ENCODE measurements around the gene TAAR2. TPM values are rescaled to one million over a fixed set of nuclear protein-coding genes. Genes with fewer than 3 reads are reported as not detected.

Gene TAAR2
- total and polyA plus RNA-seq, 4 donors: not detected

DNA sequence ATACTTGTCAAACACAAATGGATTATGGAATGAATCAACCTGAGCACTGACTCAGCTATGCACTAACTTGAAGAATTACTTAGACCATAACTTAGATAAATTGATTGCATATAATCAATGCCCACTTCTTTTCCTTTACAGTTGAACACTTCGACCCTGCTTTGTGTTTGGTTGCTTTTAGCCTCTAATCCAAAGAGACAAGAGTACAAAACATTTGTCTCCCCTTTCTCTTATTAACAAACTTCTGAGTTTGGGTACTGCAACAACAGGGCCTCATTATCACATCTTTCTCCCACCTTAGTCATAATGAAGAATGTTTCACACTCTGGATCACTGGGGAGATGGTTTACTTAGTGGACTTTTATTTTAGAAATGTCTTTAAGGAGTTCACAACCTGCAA is 56.5 kb downstream of the TAAR2 start:
- Histone ChIP-seq H3K9me3 (ENCODE audit: control insufficient read depth, insufficient read depth, low read length) (no peaks in the 10 kb centered on the region), H3K4me3 (ENCODE audit: low read depth, low read length) (no peak overlapping the region), H3K36me3 (ENCODE audit: control insufficient read depth, insufficient read depth, low read length) (no peaks in the 10 kb centered on the region), H3K27me3 (ENCODE audit: control insufficient read depth, insufficient read depth, low read length) (no peaks in the 10 kb centered on the region), H3K4me1 (ENCODE audit: control insufficient read depth, insufficient read depth, low read length) (no peaks in the 10 kb centered on the region), H3K27ac (ENCODE audit: low read depth, low read length) (no peak overlapping the region)
- no CpG with 5 or more reads among the region's 1 CpG for WGBS (ENCODE audit: insufficient coverage)
- DNase-seq (ENCODE audit: low read depth in 4 of 6, low spot score in 6 of 6): no peak

Other genes with a start within 250 kb of the TAAR2 start
- gene MOXD1, start 222.8 kb downstream of the TAAR2 start, total RNA-seq: 10 to 100 TPM; 12.5 to 21.3 TPM
- gene MOXD1, start 222.8 kb downstream of the TAAR2 start, polyA plus RNA-seq (ENCODE audit: insufficient read length in 2 of 2): 10 to 100 TPM; 11.4 to 32.9 TPM
- gene STX7, start 111.2 kb downstream of the TAAR2 start, total RNA-seq: 10 to 100 TPM; 54.1 to 73.4 TPM
- gene STX7, start 111.2 kb downstream of the TAAR2 start, polyA plus RNA-seq (ENCODE audit: insufficient read length in 2 of 2): 10 to 100 TPM; 69.0 to 96.6 TPM
- not detected for gene TAAR9, start 86.0 kb downstream of the TAAR2 start, total RNA-seq
- not detected for gene TAAR9, start 86.0 kb downstream of the TAAR2 start, polyA plus RNA-seq (ENCODE audit: insufficient read length in 2 of 2)
- not detected for gene TAAR8, start 71.6 kb downstream of the TAAR2 start, total RNA-seq
- gene TAAR8, start 71.6 kb downstream of the TAAR2 start, polyA plus RNA-seq (ENCODE audit: insufficient read length in 2 of 2): not detected
- not detected for gene TAAR6, start 54.0 kb downstream of the TAAR2 start, total RNA-seq
- not detected for gene TAAR6, start 54.0 kb downstream of the TAAR2 start, polyA plus RNA-seq (ENCODE audit: insufficient read length in 2 of 2)
- not detected for gene TAAR5, start 34.5 kb downstream of the TAAR2 start, total RNA-seq
- not detected for gene TAAR5, start 34.5 kb downstream of the TAAR2 start, polyA plus RNA-seq (ENCODE audit: insufficient read length in 2 of 2)
- not detected for gene TAAR1, start 34.9 kb upstream of the TAAR2 start, total RNA-seq
- not detected for gene TAAR1, start 34.9 kb upstream of the TAAR2 start, polyA plus RNA-seq (ENCODE audit: insufficient read length in 2 of 2)
- under 1 TPM; 0.17 to 0.50 TPM for gene VNN1, start 89.8 kb upstream of the TAAR2 start, total RNA-seq
- under 1 TPM; 0.08 to 0.09 TPM for gene VNN1, start 89.8 kb upstream of the TAAR2 start, polyA plus RNA-seq (ENCODE audit: insufficient read length in 2 of 2)
- 10 to 100 TPM in 1 of 2 donors, under 1 TPM in 1; 0.50 to 37.9 TPM for gene VNN2, start 133.6 kb upstream of the TAAR2 start, total RNA-seq
- not detected for gene VNN2, start 133.6 kb upstream of the TAAR2 start, polyA plus RNA-seq (ENCODE audit: insufficient read length in 2 of 2)
- 10 to 100 TPM; 34.0 to 38.5 TPM for gene SLC18B1, start 174.4 kb upstream of the TAAR2 start, total RNA-seq
- gene SLC18B1, start 174.4 kb upstream of the TAAR2 start, polyA plus RNA-seq (ENCODE audit: insufficient read length in 2 of 2): 10 to 100 TPM; 46.1 to 57.8 TPM
- 1,000 to 10,000 TPM in 1 of 2 donors, 100 to 1,000 TPM in 1; 604 to 1,624 TPM for gene RPS12, start 190.3 kb upstream of the TAAR2 start, total RNA-seq
- gene RPS12, start 190.3 kb upstream of the TAAR2 start, polyA plus RNA-seq (ENCODE audit: insufficient read length in 2 of 2): 1,000 to 10,000 TPM in 1 of 2 donors, 100 to 1,000 TPM in 1; 971 to 1,025 TPM